Measurements from ENCODE around the gene CSF3.

Gene CSF3

GRCh38 chr17:40015005-40015997, at the start of gene CSF3:
CSF3 (plus strand) TSS chr17:40015440; CDS start chr17:40015475, 35 bp downstream.
- DNase-seq, result no peak

GRCh38 chr17:39966771-39967170, 48.5 kb upstream of the CSF3 start:
- no peak for DNase-seq

- no peak for DNase-seq
Measured at GRCh38 chr17:39968761-39969160, 46.5 kb upstream of the CSF3 start.

GRCh38 chr17:39969375-39969774, 45.9 kb upstream of the CSF3 start:
- no peak for DNase-seq

GRCh38 chr17:39970157-39970692, 45.0 kb upstream of the CSF3 start:
- DNase-seq, result no peak

- no peak for DNase-seq
Measured at GRCh38 chr17:39971076-39971603, 44.1 kb upstream of the CSF3 start.

GRCh38 chr17:39972271-39972670, 43.0 kb upstream of the CSF3 start:
- DNase-seq, result no peak

GRCh38 chr17:39973496-39973895, 41.7 kb upstream of the CSF3 start:
- DNase-seq, result no peak

- DNase-seq, result no peak
Measured at GRCh38 chr17:39974433-39974832, 40.8 kb upstream of the CSF3 start.

- DNase-seq, result no peak
Measured at GRCh38 chr17:39975801-39976200, 39.4 kb upstream of the CSF3 start.

GRCh38 chr17:39979016-39979670, 36.1 kb upstream of the CSF3 start:
- peak; percentile 12 for DNase-seq

- peak; percentile 46 for DNase-seq
Measured at GRCh38 chr17:39979893-39980350, 35.3 kb upstream of the CSF3 start.

GRCh38 chr17:39980351-39981206, 34.7 kb upstream of the CSF3 start, which contains the start of gene PSMD3:
PSMD3 (plus strand) TSS chr17:39980807; CDS start chr17:39980971, 164 bp downstream.
- peak; percentile 98 for DNase-seq

- DNase-seq, result no peak
Measured at GRCh38 chr17:39981207-39981741, 34.0 kb upstream of the CSF3 start.

GRCh38 chr17:39981766-39982375, 33.4 kb upstream of the CSF3 start:
- DNase-seq, result no peak

- no peak for DNase-seq
Measured at GRCh38 chr17:39988206-39988810, 26.9 kb upstream of the CSF3 start.

- DNase-seq, result no peak
Measured at GRCh38 chr17:39994448-39994847, 20.8 kb upstream of the CSF3 start.

- DNase-seq, result no peak
Measured at GRCh38 chr17:39995438-39995837, 19.8 kb upstream of the CSF3 start.

- no peak for DNase-seq
Measured at GRCh38 chr17:39996162-39996561, 19.1 kb upstream of the CSF3 start.

- DNase-seq, result no peak
Measured at GRCh38 chr17:39996800-39997199, 18.4 kb upstream of the CSF3 start.

GRCh38 chr17:39997543-39997942, 17.7 kb upstream of the CSF3 start:
- DNase-seq, result no peak

All from NCI-H526 treated with DMSO at 0.1 percent for 48 hours (cell line).